OCI-LY7 (cell line): Measurements from ENCODE around the gene KRI1.

Source experiments
- EZH2phosphoT487 ChIP-seq: fragments of 200-600 bp; sonication (generic); IDR thresholded peaks from 2 replicates; pipeline ENCODE4 v1.6.1; 2018; ENCODE audit warnings: low read depth, borderline replicate concordance, mild to moderate bottlenecking, mixed run types, antibody characterized with exemption, low read length, moderate library complexity, mixed read lengths
- TF ChIP-seq, protein P1 (sequence below): fragments of 200-600 bp; sonication (generic); conservative IDR thresholded peaks from 2 replicates; pipeline ENCODE4 v1.5.1; 2014; ENCODE audit warnings: mild to moderate bottlenecking, antibody characterized with exemption, low read length, moderate library complexity, mixed read lengths

DNA sequence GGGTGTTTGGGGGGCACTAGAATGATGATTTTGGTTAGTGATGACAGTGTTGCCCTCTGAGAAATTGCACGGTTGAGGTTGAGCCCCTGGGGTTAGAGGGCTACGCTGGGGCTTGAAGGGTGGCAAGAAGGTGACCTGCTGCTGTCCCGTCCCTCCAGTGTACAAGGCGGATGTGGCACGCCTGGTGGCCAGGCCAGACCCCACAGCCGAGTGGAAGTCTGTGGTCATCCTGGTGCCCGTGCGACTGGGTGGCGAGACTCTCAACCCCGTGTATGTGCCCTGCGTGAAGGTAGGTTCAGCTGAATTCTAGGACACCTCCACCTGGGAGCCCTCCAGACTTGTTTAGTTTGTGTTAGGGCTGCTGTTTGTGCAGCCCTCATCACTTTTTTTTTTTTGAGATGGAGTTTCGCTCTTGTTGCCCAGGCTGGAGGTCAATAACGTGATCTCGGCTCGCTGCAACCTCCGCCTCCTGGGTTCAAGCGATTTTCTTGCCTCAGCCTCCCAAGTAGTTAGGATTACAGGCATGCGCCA, 17.0 kb downstream of the KRI1 start:
- TF ChIP-seq, protein P1, sequence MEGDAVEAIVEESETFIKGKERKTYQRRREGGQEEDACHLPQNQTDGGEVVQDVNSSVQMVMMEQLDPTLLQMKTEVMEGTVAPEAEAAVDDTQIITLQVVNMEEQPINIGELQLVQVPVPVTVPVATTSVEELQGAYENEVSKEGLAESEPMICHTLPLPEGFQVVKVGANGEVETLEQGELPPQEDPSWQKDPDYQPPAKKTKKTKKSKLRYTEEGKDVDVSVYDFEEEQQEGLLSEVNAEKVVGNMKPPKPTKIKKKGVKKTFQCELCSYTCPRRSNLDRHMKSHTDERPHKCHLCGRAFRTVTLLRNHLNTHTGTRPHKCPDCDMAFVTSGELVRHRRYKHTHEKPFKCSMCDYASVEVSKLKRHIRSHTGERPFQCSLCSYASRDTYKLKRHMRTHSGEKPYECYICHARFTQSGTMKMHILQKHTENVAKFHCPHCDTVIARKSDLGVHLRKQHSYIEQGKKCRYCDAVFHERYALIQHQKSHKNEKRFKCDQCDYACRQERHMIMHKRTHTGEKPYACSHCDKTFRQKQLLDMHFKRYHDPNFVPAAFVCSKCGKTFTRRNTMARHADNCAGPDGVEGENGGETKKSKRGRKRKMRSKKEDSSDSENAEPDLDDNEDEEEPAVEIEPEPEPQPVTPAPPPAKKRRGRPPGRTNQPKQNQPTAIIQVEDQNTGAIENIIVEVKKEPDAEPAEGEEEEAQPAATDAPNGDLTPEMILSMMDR, result no peak
- no peak for TF ChIP-seq EZH2phosphoT487
